Transverse colon (tissue), 4 donors: ENCODE results near the gene DCAF6. TPM values are rescaled to one million over a fixed set of nuclear protein-coding genes. Genes with fewer than 3 reads are reported as not detected.

Source experiments
- DNase-seq: peaks from one replicate; pipeline ENCODE4 v3.0.0-alpha.2; 2019
- H3K27ac ChIP-seq, 4 donors: fragments of 200-600 bp; sonication (generic); 2 replicates each; pipeline ENCODE4 v1.5.1; 2016 to 2018; ENCODE audit warnings: inconsistent platforms in 4 of 4
- H3K27me3 ChIP-seq: fragments of 200-600 bp; sonication (generic); 2 replicates; pipeline ENCODE4 v1.5.1; 2017; ENCODE audit warnings: inconsistent platforms
- H3K36me3 ChIP-seq, 4 donors: fragments of 200-600 bp; sonication (generic); 2 replicates each; pipeline ENCODE4 v1.5.1; 2017 to 2019; ENCODE audit warnings: inconsistent platforms in 4 of 4
- H3K4me1 ChIP-seq, 4 donors: fragments of 200-600 bp; sonication (generic); 2 replicates each; pipeline ENCODE4 v1.5.1; 2017 to 2020; ENCODE audit warnings: inconsistent platforms in 4 of 4
- H3K4me3 ChIP-seq, 4 donors: fragments of 200-600 bp; sonication (generic); 1 replicate in 1 of 4; 2 replicates in 3 of 4; pipeline versions ENCODE4 v1.5.1 to v1.6.1; 2017 to 2019; ENCODE audit warnings: inconsistent platforms in 4 of 4
- H3K9me3 ChIP-seq, 2 donors: fragments of 200-600 bp; sonication (generic); 2 replicates each; pipeline ENCODE4 v1.5.1; 2017 to 2019; ENCODE audit warnings: inconsistent platforms in 2 of 2
- EP300 ChIP-seq: sonication (generic); formaldehyde crosslinking; IDR thresholded peaks from one replicate; pipeline ENCODE4 v1.6.1; 2017; ENCODE audit warnings: antibody characterized with exemption, low read depth
- POLR2A ChIP-seq: fragments of 450-650 bp; IDR thresholded peaks from one replicate; pipeline ENCODE4 v1.6.1; 2016; ENCODE audit warnings: antibody characterized with exemption, mild to moderate bottlenecking, moderate library complexity
- POLR2AphosphoS5 ChIP-seq, 3 donors: sonication (generic); formaldehyde crosslinking; IDR thresholded peaks; one replicate each; pipeline ENCODE4 v1.6.1; 2016; ENCODE audit warnings: antibody characterized with exemption in 3 of 3
- WGBS, 2 donors: methylation state at CpG; one replicate each; pipeline ENCODE4 v1.1.5; 2018; ENCODE audit warnings: low coverage in 1 of 2; 5-methylcytosine and 5-hydroxymethylcytosine counted together
- in situ Hi-C, 4 donors: fragments of 200-750 bp; cut with MboI; loops; one replicate each; pipeline versions ENCODE4 v1.15.0 to v1.15.1; 2017; ENCODE audit warnings: low sequenced_read_pairs in 3 of 4, low pct_ligation_motif_present in 1 of 4, low pct_unique_long_range_greater_than_20kb in 1 of 4
- intact Hi-C: fragments of 100-400 bp; cut with DNase I; formaldehyde crosslinking; loops from one replicate; pipeline ENCODE4 v1.15.1; 2023; ENCODE audit warnings: low total_unique reads
- total RNA-seq, 4 donors: library from RNA; depleted of rRNA; stranded (reverse); fragments of >200 nt; gene quantifications; one replicate each; pipeline ENCODE4 v1.1.0, GENCODE V29; 2016
- TF ChIP-seq, protein P1 (sequence below), 5 experiments: fragments of 200-600 bp in 3 of 5; fragments of 450-650 bp in 2 of 5; sonication (generic) in 3 of 5; IDR thresholded peaks; 1 replicate in 2 of 5; 2 replicates in 3 of 5; pipeline ENCODE4 v1.5.1; 2016 to 2017; ENCODE audit warnings: antibody characterized with exemption in 5 of 5, inconsistent platforms in 3 of 5, mild to moderate bottlenecking in 2 of 5, moderate library complexity in 1 of 5

The DCAF6 gene
- total RNA-seq, 4 donors from 2014 or later = 59.5 to 173 (median 93.4) TPM

DNA sequence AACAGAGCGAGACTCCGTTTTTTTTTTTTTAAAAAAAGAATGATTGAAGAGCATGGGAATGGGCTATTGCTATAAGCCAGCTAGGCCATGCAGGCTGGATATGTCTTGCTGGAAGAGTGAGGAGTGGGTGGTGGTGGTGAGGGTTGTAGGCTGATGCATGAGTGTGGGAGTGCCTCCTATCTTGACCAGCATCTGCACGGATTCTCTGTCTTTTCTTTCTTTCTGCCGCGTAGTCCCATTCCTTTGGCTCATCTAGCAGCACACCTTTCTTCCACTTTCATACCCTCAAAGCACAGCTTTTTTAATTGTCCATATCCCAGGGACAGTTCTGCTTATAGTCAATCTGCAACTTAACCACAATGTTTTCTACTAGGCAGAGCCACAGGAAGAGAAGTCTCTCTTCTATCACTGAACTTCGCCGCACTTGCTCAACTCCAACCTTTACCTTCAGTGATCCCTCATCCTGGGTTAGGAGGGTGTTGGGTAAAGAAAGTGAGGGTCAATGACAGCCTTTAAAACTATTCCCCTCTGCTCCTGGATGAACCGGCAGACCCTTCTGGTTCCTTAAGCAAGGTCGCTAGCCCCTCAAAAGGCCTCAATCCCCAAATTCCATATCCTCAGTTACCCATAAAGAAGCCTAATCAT lies 37.8 kb upstream of the DCAF6 start:
- no peak overlapping the region for H3K27ac ChIP-seq
- in situ Hi-C loops = no loop called here
- WGBS, 2 donors = 87 to 91% methylated on average over 3 to 9 of the region's 9 CpGs

DNA sequence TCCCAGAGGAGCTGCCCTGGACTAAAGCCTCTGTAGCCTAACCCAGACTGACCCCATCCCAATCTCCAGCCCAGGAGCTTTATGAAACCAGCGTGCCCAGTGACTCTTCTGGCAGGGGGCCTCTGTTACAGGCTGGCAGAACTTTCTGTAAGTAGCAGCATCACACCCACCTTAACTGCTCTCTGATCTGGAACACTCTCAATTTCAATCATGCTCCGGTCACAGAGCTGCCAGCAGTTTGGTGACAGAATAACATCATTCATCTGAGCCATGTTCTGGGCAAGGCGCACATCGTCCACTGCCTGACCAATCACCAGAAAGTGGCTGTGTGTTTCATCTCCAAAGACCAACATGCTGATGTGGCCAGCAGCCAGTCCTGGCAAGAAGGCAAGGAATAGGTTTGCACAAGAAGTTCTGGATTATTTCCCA lies 37.2 kb upstream of the DCAF6 start:
- Histone ChIP-seq H3K27me3 (no peaks in the 10 kb centered on the region), H3K4me3 (no peak overlapping the region), H3K36me3 (no peaks in the 10 kb centered on the region), H3K4me1 (no peaks in the 10 kb centered on the region), H3K27ac (no peak overlapping the region), H3K9me3 (no peaks in the 10 kb centered on the region)
- WGBS, 2 donors = 49 to 82% methylated on average over 3 to 4 of the region's 4 CpGs
- no peak for DNase-seq
- intact Hi-C loops (no loop called here), in situ Hi-C loops (no loop called here)
- TF ChIP-seq EP300 (no peak), POLR2A (no peak), POLR2AphosphoS5 (IDR thresholded peaks at IDR 0.05) (no peak)
- TF ChIP-seq, protein P1, sequence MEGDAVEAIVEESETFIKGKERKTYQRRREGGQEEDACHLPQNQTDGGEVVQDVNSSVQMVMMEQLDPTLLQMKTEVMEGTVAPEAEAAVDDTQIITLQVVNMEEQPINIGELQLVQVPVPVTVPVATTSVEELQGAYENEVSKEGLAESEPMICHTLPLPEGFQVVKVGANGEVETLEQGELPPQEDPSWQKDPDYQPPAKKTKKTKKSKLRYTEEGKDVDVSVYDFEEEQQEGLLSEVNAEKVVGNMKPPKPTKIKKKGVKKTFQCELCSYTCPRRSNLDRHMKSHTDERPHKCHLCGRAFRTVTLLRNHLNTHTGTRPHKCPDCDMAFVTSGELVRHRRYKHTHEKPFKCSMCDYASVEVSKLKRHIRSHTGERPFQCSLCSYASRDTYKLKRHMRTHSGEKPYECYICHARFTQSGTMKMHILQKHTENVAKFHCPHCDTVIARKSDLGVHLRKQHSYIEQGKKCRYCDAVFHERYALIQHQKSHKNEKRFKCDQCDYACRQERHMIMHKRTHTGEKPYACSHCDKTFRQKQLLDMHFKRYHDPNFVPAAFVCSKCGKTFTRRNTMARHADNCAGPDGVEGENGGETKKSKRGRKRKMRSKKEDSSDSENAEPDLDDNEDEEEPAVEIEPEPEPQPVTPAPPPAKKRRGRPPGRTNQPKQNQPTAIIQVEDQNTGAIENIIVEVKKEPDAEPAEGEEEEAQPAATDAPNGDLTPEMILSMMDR (IDR thresholded peaks at IDR 0.05) = no peak

More for the DNA sequence above, 37.8 kb upstream of the DCAF6 start:
- Histone ChIP-seq H3K36me3 (no peaks in the 10 kb centered on the region), H3K4me1 (no peaks in the 10 kb centered on the region), H3K4me3 (no peak overlapping the region), H3K27me3 (no peaks in the 10 kb centered on the region), H3K9me3 (no peaks in the 10 kb centered on the region)
- intact Hi-C loops = no loop called here
- TF ChIP-seq POLR2A = no peak
- TF ChIP-seq POLR2AphosphoS5 (IDR thresholded peaks at IDR 0.05) = no peak
- TF ChIP-seq EP300 = no peak
- TF ChIP-seq, protein P1 (IDR thresholded peaks at IDR 0.05) = no peak
- no peak for DNase-seq

DNA sequence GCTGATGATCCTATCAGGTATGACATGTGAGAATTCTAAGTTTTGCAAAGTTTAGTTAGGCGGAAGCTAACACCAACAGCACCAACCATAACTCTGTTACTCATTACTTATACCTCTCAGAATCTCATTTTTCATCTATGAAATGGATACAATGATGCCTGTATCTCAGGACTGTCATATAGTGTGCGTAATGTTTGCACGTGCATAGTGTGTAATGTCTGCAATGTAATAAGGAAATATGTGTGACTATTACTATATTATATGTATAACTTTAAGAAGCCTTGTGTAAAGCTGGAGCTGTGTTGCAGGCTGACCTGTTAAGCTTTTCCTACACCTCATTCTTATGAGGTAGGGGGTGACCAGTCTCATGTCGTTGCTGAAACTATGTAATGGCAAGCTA lies 35.6 kb upstream of the DCAF6 start:
- H3K36me3 ChIP-seq = no peaks in the 10 kb centered on the region
- no peaks in the 10 kb centered on the region for H3K27me3 ChIP-seq
- intact Hi-C loops (no loop called here), in situ Hi-C loops (no loop called here)
- TF ChIP-seq POLR2A (no peak), POLR2AphosphoS5 (IDR thresholded peaks at IDR 0.05) (no peak), EP300 (no peak)
- TF ChIP-seq, protein P1 (IDR thresholded peaks at IDR 0.05) = no peak
- H3K9me3 ChIP-seq = no peaks in the 10 kb centered on the region
- no peaks in the 10 kb centered on the region for H3K4me1 ChIP-seq
- no peak overlapping the region for H3K4me3 ChIP-seq
- H3K27ac ChIP-seq = peak overlapping the region in 1 of 4 donors; percentile 9
- DNase-seq = no peak
- WGBS, 2 donors = 65 to 67% methylated on average over 2 to 4 of the region's 4 CpGs

DNA sequence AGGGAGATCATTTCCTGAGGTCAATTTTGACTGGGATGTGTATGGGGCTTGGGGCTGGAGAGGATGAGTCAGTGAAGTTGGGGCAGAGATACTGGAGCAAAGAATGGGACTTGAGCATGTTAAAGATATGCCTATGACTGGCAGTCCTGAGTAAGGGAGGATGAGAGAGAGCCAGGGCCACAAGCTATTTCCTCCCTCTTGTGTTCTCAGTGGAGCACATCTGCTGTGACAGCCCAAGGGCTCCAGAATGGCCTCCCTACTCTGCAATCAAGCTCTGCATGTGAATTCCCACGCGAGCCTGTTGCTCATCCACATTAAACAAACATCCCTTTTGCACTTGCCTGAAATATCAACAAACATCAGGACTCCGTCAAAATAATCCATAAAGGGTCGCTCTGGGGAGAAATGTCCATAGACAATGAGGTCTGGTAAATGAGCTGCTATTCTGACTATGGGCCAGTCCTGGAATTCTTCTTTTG lies 31.8 kb upstream of the DCAF6 start:
- Histone ChIP-seq H3K9me3 (no peaks in the 10 kb centered on the region), H3K27me3 (no peaks in the 10 kb centered on the region), H3K4me3 (no peak overlapping the region), H3K27ac (no peak overlapping the region), H3K4me1 (no peaks in the 10 kb centered on the region), H3K36me3 (no peaks in the 10 kb centered on the region)
- no peak for DNase-seq
- in situ Hi-C loops (no loop called here), intact Hi-C loops (loop anchor here (2.0 kb wide), 1 partner anchor 40 kb away; no protein-coding TSS in a partner anchor)
- TF ChIP-seq POLR2AphosphoS5 (IDR thresholded peaks at IDR 0.05) (no peak), POLR2A (no peak), EP300 (no peak)
- TF ChIP-seq, protein P1 (IDR thresholded peaks at IDR 0.05) = no peak
- WGBS, 2 donors = 63 to 100% methylated on average over 1 to 4 of the region's 4 CpGs
